SW 1271 (cell line): ENCODE results near the gene DUSP15.
A peak's percentile ranks its signal among the peaks of the same experiment; 100 is the strongest.
"Not testable (repeated sequence)": the region's sequence is repeated elsewhere in the genome, so short reads cannot be mapped to it uniquely, and the experiment has no call there.

ENCODE experiments used
- DNase-seq, 2 experiments: peaks; one replicate each; lab custom pipeline; 2025; lab: John Stamatoyannopoulos, UW

DUSP15 gene

DNA sequence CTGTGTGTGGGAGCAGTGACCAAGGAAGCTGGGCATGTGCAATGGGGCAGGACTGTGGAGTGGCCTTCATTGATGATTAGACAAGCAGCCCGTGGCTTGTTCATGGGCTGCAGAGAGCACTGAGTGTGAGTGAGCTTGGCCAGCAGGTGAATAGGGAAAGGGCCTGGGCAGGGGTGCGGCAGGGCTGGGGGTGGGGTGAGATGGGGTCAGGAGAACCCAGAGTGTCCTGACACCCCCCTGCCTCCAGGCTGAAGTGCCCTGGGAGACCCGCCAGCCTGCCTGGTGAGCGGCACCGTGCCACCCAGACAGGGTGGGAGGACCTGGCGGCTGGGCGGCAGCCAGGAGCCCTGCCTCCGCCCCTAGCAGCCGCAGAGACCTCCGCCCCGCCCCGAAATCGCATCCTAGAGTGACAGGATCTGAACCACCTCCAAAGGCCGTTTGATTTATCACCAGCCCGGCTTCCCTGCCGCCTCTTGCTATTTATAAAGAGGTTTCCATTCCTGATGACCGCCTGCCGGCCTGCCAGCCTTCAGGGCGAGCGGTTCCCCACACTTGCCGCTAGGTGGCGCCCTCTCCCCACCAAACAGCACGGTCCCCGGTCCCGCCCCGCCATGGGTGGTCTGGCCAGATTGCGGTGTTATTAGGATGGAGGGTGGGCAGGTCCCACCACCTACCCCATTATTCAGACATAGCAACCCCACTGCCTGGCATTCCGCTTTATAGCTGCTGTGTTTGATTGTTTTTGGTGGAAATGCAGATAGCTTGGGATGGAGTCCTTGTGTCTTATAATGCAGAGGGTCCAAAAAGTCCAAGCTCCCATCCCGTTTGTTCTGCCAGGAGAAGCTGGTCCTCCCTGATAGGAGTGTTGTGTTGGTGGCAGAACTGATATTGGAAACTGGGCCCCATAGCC lies 47.7 kb downstream of the DUSP15 start:
- peak in 1 of 2 experiments; percentile 70 for DNase-seq

DNA sequence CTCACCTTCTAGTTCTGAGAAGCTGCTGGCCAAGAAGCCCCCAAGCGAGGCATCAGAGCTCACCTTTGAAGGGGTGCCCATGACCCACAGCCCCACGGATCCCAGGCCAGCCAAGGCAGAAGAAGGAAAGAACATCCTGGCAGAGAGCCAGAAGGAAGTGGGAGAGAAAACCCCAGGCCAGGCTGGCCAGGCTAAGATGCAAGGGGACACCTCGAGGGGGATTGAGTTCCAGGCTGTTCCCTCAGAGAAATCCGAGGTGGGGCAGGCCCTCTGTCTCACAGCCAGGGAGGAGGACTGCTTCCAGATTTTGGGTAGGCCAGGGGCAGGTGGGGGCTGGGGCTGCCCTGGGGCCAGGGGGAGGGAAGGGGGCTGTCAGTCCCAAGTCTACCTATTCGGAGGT lies 48.9 kb downstream of the DUSP15 start:
- no peak for DNase-seq

DNA sequence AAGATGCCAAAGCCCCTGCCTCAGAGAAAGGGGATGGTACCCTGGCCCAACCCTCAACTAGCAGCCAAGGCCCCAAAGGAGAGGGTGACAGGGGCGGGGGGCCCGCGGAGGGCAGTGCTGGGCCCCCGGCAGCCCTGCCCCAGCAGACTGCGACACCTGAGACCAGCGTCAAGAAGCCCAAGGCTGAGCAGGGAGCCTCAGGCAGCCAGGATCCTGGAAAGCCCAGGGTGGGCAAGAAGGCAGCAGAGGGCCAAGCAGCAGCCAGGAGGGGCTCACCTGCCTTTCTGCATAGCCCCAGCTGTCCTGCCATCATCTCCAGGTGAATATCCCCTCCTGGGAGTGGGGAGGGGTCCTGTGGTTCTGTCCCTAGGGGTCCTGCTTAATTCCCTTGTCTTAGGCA lies 50.1 kb downstream of the DUSP15 start:
- no peak for DNase-seq

DNA sequence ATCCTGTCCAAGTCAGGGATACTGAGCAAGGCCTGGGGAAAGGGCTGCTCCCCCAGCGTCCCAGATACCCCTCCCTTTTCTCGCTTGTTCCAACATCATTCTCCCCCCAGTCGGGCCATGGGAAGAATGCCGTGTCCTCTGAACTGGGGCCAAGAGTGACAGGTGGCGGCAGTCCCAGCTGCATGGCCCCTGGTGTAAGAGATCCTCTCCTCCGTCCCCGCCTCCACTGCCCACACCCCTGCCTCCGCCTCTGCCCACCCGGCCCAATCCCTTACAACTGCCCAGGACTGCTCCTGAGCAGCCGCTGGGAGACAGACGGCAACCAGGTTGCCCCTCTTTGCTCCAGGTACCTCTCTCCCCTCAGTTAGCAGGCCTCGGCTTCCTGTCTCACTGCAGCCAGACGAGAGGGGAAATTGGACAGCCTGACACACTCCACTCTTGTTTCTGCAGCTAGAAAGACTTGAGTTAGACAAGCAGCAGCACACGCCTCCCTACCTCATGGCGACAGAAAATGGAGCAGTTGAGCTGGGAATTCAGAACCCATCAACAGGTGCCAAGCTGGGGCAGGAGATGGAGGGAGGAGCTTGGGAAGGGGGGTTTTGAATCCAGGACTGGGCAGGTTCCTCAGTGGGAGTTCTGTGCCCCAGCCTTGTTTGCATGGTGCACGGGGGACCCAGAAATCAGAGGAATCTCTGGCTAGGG lies 51.1 kb downstream of the DUSP15 start, which contains the start of gene MYLK2:
MYLK2 (plus strand) TSS at position 274 of the 702 bp plus-strand sequence; CDS start at position 499, 225 bp downstream.
- DNase-seq: no peak

DNA sequence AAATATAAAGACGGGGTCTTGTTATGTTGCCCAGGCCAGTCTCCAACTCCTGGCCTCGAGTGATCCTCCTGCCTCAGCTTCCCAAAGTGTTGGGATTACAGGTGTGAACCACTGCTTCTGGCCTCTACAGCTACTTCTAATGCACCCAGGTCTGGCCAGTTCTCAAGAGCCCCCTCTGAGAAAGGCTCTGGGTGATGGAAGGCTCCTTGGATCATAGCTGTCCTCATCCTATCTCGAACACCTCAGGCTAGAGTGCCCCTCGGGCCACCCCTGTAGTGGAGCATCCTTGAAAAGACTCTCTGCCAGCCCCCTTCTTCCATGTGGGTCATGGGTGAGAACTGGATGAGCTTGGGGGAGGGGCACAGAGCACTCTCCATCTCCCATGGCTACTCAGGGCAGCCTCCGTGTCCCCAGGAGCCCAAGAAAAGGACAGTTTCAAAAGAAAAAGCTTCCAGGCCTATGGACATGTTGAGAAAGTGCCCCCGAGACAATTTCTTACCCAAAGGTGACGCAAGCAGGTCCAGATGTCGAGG lies 51.9 kb downstream of the DUSP15 start:
- no peak for DNase-seq

DNA sequence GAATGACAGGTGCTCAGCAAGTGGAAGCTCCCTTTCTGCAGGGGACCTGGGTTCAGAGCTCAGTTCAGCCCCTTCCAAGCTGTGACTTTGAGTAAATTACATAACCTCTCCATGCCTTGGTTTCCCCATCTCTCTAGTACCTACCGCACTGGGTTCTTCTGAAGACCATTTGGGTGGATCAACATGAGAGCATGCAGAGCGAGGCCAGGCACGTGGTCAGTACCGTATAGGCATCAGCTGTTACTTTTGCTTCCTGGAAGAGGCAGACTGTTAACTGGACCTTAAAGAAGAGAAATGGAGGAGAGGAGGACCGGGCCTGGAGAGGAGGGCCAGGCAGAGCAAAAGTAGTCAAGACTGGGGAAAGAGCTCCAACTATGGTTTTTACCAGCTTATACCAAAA lies 52.9 kb downstream of the DUSP15 start:
- DNase-seq: no peak

DNA sequence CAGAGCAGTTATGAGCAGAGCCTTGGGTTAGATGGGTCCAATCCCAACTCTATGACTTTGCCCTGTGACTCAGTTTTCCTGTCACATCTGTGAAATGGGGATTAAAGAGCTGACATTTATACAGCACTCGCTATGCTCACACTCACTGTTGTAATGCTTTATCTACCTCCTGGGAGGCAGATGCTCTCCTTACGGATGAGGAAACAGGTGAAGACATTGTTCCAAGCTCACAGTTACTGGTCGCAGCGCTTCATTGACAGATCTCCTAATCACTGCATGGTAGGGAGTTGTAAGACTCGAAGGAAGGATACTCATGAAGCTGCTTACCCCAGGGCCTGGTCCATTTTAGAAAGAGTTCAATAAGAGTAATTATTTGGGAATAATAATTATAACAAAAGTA lies 54.1 kb downstream of the DUSP15 start:
- no peak for DNase-seq

DNA sequence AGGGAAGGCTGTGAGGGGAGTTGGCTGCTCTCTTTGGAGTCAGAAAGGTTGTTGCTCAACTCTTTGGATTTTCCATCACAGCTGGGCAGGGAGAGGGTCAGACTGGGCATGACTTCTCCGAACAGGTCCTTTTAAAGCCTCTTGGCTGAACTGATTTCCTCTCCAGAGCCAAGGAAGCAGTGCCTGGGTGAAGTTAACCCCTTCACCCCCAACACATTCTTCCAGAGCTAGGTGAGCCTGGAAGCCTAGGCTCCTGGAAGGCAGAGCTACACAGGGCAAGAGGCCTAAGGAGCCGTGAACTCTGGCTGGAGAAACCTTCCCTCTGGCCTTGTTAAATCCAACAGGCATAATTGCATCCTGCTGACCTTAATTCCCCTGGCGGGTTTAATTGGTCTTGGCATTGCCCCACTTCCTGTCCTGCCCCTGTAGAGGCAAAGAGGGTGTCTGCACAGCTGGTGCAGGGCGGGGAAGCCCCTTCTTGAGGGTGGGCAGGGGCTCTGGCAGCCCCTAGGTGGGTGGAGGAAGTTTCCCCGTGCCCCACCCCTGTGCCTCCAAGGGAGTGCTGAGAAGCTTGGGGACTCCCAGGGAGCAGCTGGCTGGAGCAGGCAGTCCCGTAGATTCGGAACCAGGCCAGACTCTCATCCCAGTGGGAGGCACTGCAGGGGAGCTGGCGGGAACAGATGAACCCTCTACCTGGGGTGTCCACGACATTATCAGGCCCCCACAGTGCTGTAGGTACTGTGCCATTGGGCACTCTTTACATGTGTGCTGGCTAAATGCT lies 54.7 kb downstream of the DUSP15 start:
- no peak for DNase-seq

DNA sequence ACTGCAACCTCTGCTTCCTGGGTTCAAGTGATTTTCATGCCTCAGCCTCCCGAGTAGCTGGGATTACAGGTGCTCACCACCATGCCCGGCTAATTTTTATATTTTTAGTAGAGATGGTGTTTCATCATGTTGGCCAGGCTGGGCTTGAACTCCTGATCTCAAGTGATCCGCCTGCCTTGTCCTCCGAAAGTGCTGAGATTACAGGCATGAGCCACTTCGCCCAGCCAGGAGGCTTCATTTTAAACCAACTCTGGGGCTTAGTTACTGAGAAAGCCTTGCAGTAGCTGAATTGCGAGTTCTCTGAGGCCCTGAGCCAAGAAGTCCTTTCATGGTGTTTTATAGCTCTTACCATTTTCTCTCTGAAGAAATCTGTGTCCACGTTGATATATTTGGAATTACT lies 56.2 kb downstream of the DUSP15 start:
- not testable (repeated sequence) for DNase-seq

DNA sequence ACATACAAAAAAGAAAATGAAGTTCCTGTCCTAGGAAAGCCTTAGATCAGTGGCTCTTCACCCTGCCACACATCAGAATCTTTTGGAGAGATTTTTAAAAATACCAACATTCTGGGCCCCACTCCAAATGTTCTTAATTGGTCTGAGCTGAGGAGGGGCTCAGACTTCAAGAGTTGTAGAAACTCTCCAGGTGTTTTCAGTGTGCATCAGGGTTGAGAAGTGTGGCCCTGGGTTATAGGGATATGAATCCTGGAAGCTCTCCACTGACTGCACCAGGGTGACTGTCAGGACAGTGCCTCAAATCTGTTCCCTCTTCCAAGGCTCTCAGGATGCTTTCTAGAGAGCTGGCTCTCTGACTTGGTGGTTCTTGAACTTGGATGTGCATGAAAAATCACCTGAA lies 56.7 kb downstream of the DUSP15 start:
- no peak for DNase-seq

DNA sequence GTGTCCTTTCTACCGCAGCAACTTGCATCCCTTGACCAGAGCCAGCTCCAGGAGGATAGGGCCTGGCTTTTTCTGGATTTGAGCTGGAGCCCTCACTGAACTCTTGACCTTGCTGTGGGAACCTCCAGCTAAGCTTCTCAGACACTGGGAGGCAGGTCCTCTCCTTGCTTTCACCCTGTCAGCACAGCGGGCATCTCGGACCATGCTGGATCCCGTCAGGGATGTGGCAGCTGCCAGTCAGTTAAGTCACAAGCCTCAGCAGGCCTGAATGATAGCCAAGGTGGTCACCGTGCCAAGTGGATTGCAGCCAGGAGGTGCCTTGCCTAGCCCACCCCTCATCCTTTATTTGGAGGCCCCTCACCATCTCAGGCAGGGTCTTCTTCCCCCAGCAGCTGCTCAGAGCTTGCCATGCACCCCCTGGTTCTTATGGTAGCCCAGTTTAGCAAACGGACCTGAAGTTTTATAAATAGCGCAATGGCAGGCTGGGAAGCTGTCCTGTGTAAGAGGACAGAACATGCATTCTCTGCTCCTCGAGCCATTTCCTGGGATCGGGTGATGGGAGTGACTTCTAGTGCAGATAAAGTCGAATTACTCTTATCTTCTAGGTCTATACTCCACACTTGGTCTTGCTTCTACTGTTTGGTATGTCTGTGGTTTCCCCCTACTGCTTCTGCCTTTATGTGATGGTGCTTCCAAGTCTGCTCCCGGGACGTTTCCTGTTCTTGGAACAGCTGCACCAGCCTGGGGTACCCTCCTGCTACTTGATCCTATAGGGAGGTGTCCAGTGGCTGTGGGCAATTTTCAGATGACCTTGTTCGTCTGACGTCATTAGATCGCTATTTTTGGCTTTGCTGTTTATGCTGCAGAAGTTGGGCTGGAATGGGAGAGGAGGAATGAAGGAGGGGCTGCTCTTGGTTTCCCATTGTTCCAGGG lies 58.3 kb downstream of the DUSP15 start:
- no peak for DNase-seq

DNA sequence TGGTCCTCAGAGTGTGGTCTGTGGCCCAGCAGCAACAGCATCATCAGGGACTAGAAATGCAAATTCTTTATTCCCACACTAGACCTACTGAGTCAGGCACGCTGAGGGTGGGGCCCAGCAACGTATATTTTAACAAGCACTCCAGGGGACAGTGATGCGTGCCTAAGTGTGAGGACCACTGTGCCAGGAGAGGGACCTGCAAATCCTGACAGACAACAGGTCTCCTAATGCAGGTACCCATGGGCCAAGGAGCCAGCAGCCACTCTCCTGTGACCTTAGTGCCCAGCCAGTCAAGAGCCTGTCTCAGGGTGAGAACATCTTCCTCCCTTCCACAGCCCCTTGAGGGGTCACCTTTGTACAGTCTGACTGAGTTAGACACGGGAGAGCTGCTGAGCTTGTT lies 59.1 kb downstream of the DUSP15 start:
- DNase-seq: no peak
